GM21529 (cell line): ENCODE measurements around the gene ZDHHC19.
"Not testable (repeated sequence)": the region's sequence is repeated elsewhere in the genome, so short reads cannot be mapped to it uniquely, and the experiment has no call there.

Experiments used
- ATAC-seq: cut with Tn5 transposase; IDR thresholded peaks from one replicate; pipeline ENCODE4 v1.9.1; 2021; ENCODE audit not compliant: unreplicated experiment

Gene ZDHHC19

DNA sequence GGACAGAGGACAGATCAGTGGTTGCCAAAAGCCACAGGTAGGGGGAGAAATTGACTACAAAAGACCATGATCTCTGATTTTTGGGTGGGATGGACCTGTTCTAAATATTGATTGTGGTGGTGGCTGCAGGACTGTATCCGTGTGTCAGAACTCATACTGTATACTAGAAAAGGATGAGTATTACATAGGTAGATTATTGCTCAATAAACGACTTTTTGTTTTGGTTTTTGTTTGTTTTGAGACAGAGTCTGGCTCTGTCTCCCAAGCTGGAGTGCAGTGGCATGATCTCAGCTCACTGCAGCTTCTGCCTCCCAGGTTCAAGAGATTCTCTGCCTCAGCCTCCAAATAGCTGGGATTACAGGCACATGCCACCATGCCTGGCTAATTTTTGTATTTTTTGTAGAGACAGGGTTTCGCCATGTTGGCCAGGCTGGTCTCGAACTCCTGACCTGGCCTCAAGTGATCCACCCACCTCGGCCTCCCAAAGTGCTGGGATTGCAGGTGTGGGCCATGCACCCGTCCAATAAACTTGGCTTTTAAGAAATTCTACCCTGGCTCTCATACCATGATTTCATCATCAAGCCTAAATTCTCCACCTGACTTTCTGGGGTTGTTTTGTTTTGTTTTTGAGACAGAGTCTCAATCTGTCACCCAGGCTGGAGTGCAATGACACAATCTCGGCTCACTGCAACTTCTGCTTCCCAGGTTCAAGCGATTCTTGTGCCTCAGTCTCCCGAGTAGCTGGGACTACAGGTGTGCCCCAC lies 5.6 kb downstream of the ZDHHC19 start:
- not testable (repeated sequence) for ATAC-seq

DNA sequence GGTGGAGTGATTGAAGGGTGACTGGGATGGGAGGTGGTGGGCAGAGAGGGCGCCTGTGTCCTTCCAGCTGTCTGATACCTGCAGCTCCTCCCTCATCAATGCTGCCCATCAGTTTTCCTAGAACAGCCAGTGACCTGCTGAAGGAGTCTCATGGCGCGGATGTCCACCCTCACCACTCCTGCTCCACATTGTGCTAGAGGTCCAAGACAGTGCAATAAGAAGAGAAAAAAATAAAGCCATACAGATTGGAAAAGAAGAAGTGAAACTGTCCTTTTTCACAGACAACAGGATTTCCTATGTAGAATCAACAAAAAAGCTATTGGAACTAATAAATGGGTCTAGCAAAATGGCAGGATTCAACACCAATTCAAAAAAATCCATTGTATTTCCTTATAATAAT lies 7.4 kb downstream of the ZDHHC19 start:
- ATAC-seq: no peak

DNA sequence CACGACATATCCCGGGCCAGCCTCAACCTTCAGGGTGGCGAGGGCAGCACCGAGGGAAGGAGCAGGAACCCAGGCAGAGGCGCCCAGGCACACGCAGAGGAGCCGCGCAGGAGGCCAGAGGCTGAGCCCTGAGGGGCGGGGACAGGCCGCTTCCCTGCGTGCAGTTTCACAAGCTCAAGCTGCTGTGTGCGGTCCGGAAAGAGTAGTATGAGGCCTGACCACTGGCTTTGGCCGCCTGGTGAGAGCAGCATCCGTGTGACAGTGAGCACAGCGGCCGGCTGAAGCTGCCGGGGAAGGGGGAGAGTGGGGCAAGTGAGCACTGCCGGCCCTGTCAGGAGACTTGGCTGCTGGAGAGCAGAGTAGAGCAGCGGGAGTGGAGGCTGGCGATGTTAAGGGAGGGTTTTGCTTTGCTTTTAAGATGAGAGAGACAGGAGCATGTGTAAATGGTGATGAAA lies 8.7 kb downstream of the ZDHHC19 start:
- ATAC-seq: no peak

DNA sequence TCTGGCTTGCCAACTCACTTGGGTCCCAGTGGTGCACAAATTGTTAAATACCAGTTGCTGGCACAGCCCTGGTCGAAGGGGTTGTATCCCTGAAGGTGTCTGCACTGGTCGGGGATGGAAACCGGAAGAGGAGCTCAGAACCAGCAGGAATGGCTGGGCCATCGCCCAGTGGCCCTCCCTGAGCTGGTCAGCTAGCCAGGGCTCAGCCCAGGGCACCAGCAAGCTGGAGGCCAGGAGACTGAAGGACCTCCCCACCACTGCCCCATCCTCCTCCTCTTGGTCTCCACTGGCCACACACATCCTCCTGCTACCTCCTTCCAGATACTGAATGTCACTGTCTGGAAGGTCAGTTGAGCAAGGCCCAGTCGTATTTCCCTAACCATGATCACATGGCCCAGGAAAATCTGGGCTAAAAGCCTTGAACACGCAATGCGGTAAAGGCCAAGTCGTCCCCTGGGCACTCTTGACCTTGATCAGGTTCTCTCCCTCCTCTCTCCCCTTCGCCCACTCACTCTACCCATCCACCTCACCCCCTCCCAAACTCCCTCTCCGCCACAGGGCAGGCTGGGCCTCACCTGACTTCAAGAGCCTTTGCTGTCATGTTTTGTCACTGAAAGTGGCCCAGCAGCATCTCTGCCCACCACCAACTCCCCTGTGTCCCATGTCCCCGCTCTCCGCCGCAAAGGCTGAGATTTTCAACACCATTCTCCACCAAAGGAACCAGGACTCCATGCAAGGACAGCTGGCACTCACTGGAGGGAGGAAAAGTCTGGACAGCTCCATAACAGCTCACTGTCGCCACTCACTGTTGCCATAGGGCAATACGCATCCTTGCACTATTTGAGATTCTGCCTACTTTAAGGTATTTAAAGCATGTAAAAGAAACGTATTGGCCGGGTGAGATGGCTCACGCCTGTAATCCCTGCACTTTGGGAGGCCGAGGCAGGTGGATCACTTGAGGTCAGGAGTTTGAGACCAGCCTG lies 12.1 kb downstream of the ZDHHC19 start:
- ATAC-seq: no peak

DNA sequence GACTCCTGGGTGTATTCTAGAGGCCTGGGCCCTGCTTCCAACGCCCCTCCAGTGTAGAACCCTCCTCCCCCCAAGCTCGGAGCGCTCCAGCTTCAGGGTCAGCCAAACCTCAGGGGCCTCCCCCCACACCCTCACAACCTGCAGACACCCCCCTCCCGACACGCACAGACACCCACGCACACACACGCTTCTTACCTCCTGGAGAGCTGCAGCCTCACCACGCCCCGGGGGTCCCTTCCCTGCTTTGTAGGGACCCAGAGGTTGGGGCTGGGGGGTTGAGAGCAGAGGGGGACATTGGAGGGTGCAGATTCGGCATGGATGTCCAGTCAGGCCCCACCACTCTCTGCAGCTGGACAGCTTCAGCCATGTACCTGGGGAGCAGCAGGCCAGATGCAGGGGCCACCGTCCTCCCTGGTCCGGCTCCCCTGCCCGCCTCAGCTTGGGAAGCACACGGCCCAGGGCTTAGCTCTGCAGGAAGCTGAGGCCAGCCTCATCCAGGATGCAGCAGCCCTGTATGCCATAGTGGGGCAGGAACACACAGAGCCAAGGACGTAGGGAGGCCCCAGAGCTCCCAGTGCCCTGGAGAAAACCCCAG lies 13.0 kb downstream of the ZDHHC19 start:
- no peak for ATAC-seq

DNA sequence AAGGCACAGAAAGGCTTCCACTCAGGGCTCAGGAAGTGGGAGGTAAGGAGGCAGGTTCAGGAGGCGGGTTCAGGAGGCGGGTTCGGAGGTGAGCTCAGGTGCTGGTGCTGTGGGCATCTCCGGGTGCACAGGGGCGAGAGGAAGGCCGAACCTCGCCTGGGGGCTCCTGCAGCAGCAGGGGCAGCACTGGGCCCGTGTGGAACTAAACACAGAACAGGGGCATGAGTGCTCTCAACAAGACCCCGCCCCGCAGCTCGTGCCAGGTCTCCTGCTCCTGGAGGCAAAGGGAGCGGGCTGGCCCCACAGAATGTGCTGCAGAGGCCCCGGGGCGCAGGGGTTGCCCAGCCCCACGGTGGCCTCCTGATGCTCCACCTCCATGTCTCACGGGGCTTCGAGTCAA lies 13.7 kb downstream of the ZDHHC19 start:
- no peak for ATAC-seq

DNA sequence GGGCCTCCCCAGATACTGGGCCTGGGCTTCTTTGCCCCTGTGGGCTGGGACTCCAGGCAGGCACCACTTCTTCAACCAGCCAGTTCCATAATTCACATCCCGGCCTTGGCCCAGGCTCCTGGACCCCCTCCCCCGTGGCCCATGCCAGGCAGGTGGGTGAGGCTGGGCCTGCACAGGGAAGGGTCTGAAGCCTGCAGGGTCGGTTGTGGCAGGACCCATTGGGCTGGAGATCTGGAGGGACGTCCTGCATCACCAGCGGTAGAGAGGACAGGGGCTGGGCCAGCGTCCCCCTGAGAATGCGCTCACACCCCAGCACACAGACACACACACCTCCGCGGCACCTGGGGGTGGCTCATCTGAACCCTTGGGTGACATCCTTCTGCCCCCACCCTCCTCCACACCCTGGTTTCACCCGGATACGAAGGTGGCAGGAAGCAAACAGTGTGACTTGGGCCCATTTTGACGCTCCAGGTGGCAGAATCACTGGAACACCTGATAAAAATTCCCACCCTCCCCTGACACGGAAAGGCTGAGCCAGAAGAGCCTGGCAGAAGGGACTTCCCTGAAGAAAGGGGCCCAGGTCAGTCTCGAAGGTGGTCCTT lies 15.4 kb downstream of the ZDHHC19 start:
- ATAC-seq: no peak

DNA sequence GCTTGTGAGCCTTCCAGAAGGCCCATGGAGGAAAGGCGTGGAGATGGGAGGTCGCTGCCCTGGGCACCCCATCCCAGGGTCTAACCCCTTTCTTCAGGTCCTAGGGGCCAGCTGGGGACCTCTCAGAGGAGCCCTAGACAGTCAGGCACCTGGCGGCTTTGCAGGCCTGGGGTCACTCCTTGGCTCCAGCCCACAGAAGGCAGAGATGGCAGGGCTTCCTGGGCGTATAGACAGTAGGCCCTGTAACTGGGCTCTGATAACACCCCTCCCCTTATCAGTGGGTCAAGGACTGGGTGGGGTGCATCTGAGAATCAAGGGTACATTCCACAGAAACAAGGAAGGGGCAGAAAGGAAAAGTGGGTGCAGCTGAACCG lies 16.7 kb downstream of the ZDHHC19 start:
- no peak for ATAC-seq

DNA sequence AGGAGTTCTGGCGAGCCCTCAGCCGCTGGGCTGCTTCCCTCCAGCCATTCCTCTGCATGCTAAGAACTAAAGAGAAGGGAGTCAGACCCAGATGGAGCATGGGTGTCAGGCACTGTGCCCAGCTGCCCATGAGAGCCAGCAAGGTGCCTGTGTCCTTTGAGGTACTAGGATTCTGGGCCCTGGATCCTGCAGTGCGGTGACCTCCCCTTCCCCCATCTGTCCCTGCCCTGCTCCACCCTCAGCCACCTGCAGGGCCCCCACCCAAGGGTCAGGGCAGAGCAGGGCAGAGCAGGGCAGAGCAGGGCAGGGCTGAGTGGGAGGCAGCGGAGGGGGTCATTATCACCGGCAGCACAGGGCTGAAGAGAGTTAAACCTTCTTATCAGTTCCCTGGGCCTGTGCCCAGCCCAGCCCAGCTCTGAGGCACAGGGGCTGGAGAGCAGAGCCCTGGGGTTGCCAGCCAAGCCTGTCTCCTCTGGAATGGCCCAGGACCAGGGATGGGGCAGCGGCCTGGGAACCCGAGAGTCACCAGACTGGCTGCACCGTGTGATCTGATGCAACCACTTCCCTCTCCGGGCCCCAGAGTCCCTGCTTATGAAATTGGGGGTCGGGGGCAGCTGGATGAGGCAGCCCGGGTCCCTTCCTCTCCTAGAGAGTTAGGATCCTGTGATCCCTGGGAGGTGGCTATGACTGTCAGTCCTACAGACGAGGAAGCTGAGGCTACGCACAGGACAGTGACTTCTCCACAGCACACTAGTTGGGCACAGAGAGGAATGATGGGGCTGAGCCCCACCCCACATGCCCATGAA lies 17.3 kb downstream of the ZDHHC19 start:
- ATAC-seq: no peak

DNA sequence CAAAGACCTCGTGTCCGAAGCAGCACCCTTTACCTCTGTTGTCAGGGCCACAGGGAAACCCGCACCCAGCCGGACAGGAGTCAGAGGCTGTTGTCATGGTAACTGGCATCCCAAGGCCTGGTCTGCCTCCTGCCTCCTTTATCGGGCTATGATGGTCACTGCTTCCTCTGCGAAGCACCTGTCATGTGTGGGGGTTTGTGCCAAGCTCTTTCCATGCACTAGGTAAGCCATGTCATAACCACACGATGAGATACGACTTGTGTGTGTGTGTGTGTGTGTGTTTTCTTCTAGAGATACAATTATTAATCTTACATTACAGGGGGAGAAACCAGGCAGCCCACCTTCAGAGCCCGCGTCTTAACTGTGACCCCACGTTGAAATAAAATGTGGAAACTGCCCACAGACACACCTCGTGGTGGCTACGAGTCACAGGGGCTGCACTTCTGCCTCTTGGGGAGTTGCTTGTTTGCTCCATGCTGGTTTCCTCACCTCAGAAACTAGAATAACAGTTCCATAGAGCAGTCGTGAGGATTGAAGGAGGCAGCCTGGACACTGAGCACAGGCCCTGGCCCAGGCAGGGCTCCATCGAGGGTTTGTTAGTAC lies 18.0 kb downstream of the ZDHHC19 start:
- peak; percentile 4 for ATAC-seq

DNA sequence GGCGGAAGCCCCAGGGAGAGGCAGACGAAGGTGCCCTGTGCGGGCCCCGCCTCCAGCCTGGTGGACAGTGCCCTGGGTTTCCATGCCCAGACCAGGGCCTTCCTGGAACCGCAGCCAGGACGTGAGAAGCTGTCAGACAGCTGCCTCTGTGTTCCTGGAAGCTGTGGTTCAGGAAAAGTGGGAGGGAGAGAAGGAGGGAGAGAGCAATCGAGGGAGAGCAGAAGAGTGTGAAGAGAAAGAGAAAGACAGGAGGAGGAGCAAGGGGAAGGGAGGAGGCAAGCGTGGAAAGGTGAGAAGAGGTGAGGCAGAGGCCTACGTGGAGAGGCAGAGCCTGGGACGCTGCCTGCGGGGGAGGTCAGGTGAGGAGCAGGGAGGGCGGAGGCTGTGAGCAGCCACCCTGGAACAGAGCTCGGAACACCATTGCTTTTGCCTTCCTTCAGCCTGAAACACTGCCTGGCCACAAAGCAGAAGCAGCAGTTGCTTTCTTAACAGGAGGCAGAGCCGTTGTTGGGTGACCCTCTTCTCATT lies 18.6 kb downstream of the ZDHHC19 start:
- peak; percentile 52 for ATAC-seq

DNA sequence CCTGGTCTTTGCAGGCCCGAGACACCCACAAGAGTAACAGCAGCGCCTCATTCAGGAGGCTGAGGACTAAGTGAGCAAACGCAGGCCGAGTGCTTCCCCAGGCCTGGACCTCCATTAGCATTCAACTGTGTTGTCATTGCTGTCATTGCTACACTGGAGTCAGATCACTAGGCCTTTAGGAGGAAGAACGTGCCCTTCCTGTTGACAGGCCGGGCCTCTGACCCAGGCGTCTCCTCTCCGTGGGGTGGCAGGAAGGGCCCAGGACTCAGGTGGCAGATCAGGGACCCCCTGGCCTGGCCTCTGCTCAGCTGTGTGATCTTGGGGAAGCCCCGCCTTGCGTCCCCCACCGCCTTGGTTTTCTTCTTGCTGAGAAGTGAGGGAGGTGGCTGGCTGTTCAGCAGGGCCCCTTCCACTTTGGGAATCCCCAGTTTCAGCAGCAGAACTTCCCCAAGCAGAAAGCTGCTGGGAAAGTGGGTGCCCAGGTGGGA lies 19.1 kb downstream of the ZDHHC19 start:
- peak; percentile 42 for ATAC-seq

DNA sequence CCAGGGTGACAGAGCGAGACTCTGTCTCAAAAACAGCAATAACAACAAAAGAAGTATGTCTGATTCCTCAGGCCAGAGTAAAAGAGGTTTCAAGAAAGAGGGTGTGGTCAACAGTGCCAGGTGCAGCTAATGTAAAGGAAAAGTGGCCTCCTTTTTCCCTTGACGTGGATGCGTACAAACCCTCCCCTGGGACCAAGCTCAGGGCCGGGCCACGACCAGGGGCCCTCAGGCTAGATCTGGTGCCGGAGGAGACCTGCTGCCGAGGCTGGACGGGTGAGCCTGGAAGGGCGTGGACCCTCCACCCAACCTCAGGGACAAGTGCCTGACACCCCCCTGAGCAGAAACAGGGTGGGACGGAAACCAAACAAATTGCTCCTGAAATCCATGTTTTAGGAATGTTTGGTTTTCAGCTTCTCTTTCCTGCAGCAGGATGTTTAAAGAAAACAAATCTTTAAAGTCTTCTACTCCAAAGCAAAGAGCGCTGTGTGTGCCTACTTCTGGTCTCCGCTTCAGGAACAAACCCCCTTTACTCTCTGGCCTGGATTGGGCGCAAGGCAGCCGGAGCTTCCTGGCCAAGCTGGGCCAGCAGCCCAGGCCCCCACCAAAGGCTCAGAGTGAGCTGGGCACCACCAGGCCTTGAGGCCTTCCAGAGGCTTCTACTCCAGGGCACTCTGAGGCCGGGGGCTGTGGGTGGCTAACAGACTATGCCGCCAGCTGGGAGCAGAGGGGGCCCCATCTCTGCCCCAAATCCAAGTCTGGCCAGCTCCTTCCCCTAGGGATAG lies 21.4 kb downstream of the ZDHHC19 start:
- ATAC-seq: no peak

DNA sequence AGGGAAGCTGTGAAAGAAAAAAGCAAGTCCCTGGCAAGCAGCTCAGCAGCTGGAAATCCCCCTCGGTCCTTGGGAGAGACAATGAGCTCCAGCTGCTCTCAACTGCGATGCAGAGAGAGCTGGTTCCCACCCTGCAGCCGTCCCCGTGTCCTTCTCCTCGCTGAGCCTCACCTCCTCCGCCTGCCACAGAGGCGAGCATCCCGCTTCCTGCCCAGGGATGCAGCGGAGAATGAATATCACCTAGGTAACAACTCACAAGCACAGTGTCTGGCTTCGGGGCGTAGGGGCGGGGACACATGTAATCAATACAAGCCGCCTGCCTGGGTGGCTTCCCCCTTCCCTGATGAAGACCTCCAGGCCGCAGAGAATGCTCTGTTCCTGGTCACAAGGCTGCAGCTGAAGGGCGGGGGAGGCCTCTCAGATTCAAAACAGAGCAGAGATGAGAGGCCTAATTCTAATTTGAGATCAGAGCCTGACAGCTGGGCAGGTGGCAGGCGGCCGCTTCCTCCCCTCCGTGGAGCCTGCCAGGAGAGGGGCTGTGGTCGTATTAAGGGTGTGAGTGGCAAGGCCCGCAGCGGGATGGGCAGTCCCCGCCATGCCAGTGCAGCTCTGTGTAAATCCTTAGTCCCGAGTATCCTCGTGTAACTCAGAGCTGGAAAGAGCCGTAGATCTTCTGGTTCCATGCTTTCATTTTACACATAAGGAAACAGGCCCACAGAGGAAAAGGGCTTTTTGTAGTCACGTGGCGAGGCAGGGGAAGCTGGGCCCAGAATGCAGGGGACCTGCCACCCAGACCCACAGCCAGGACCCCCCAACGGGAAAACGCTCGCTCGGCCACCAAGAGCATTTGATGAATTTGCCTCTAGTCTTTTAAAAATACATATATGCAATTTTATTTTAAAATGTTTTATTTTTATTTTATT lies 24.3 kb downstream of the ZDHHC19 start:
- peak; percentile 35 for ATAC-seq

DNA sequence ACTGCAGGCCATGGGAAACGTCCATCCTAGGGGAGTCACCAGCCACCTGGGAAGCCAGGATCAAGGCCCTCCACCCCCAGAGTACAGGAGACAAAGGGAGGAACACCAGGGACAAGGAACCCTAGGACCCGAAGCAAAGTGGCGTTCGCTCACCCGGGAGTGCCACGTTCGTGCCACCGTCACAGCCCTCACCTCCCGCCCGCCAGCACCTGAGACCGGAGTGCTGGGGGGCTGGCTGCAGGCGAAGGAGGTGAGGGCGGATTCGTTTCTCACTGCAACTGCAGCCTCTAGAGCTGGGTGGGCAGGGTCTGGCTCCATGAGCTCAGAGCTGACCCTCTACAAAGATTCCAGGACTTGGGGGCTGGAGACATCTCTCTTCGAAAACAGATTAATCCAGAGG lies 26.3 kb downstream of the ZDHHC19 start:
- ATAC-seq: no peak

DNA sequence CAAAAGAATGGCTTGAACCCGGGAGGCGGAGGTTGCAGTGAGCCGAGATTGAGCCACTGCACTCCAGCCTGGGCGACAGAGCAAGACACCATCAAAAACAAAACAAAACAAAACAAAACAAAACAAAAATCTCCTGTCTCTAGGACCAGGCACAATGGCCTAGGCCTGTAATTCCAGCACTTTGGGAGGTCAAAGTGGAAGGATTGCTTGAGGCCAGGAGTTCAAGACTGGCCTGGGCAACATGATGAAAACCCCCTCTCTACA lies 27.1 kb downstream of the ZDHHC19 start:
- ATAC-seq: not testable (repeated sequence)

DNA sequence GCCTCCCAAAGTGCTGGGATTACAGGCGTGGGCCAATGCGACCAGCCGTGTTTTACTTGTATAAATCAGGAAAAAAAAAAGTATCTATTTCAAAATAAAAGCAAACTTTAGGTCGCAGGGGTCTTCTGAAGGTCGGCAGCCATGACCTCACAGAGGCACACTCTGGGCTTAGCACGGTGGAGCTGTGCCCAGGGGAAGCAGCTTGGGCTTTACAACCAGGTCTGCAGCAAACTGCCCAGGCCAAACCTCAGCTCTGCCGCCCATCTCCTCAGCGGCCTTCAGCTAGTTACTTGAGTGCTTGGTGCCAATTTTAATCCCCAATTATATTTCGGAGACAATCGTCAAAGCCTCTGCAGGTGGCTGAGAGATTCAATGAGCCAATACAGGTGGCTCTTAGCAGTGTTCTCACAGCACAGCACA lies 30.1 kb downstream of the ZDHHC19 start:
- no peak for ATAC-seq

DNA sequence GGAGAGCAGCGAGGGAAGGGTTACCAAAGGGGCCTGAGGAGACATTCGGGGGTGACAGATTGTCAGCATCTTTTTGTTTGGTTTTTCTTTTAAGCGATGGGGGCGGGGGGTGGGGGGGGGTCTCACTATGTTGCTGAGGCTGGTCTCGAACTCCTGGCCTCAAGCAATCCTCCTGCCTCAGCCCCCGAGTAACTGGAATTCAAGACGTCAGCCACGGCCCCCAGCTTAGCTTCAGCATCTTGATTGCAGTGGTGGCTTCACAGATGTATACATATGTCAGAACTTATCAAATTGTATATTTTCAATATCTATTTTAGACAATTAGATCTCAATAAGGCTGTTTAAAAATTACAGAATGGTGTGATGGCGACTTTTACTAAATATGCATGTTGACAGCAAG lies 30.9 kb downstream of the ZDHHC19 start:
- ATAC-seq: no peak
